ENCODE results near the gene LAMP1. TPM values are rescaled to one million over a fixed set of nuclear protein-coding genes. Genes with fewer than 3 reads are reported as not detected.

LAMP1 gene
- total RNA-seq, 1 donor from 2014 or later = 192 TPM

GRCh38 chr13:113297370-113298042, 467 bp downstream of the LAMP1 start:
- TF ChIP-seq CTCF (conservative IDR thresholded peaks at IDR 0.05; ENCODE audit: low read depth, low read length) = no peak
- H3K4me3 ChIP-seq (ENCODE audit: low read depth, low read length) = peak overlapping the region; percentile 85
- no peak for DNase-seq (ENCODE audit: low read depth)

GRCh38 chr13:113298043-113298945, 1.3 kb downstream of the LAMP1 start:
- no peak for TF ChIP-seq CTCF (conservative IDR thresholded peaks at IDR 0.05; ENCODE audit: low read depth, low read length)
- DNase-seq (ENCODE audit: low read depth) = no peak
- H3K4me3 ChIP-seq (ENCODE audit: low read depth, low read length) = peak overlapping the region; percentile 85

- no peak for TF ChIP-seq CTCF (conservative IDR thresholded peaks at IDR 0.05; ENCODE audit: low read depth, low read length)
- H3K4me3 ChIP-seq (ENCODE audit: low read depth, low read length) = no peak overlapping the region
- no peak for DNase-seq (ENCODE audit: low read depth)
Measured at GRCh38 chr13:113299951-113300350, 2.9 kb downstream of the LAMP1 start.

GRCh38 chr13:113302986-113303385, 5.9 kb downstream of the LAMP1 start:
- no peak for TF ChIP-seq CTCF (conservative IDR thresholded peaks at IDR 0.05; ENCODE audit: low read depth, low read length)
- no peak for DNase-seq (ENCODE audit: low read depth)
- no peak overlapping the region for H3K4me3 ChIP-seq (ENCODE audit: low read depth, low read length)

GRCh38 chr13:113304121-113304520, 7.1 kb downstream of the LAMP1 start:
- DNase-seq (ENCODE audit: low read depth) = no peak
- H3K4me3 ChIP-seq (ENCODE audit: low read depth, low read length) = no peak overlapping the region
- no peak for TF ChIP-seq CTCF (conservative IDR thresholded peaks at IDR 0.05; ENCODE audit: low read depth, low read length)

GRCh38 chr13:113305208-113305607, 8.2 kb downstream of the LAMP1 start:
- no peak for TF ChIP-seq CTCF (conservative IDR thresholded peaks at IDR 0.05; ENCODE audit: low read depth, low read length)
- H3K4me3 ChIP-seq (ENCODE audit: low read depth, low read length) = no peak overlapping the region
- peak; percentile 59 for DNase-seq (ENCODE audit: low read depth)
